Activated T-cell treated with anti-CD3 and anti-CD28 coated beads for 4 hours (primary cell): Measurements from ENCODE around the gene POLR3K.
A peak's percentile ranks its signal among the peaks of the same experiment; 100 is the strongest.

Experiments
- DNase-seq: peaks from one replicate; pipeline ENCODE4 v3.0.0-alpha.2; 2020

POLR3K gene

GRCh38 chr16:53346-54236, at the start of gene POLR3K, which contains the start of gene SNRNP25:
POLR3K (minus strand) TSS chr16:53608; CDS start chr16:53586, 22 bp downstream.
SNRNP25 (plus strand) TSS chr16:53828; CDS start chr16:54017, 189 bp downstream.
- peak; percentile 96 for DNase-seq

GRCh38 chr16:102060-102855, 48.9 kb upstream of the POLR3K start:
- no peak for DNase-seq

- no peak for DNase-seq
Measured at GRCh38 chr16:101586-101985, 48.2 kb upstream of the POLR3K start.

- no peak for DNase-seq
Measured at GRCh38 chr16:100989-101388, 47.6 kb upstream of the POLR3K start.

GRCh38 chr16:97822-98221, 44.4 kb upstream of the POLR3K start:
- no peak for DNase-seq

GRCh38 chr16:96935-97381, 43.5 kb upstream of the POLR3K start:
- DNase-seq = peak; percentile 84

- DNase-seq = no peak
Measured at GRCh38 chr16:94918-95265, 41.5 kb upstream of the POLR3K start.

GRCh38 chr16:92431-93339, 39.3 kb upstream of the POLR3K start:
- DNase-seq = no peak

GRCh38 chr16:91484-91883, 38.1 kb upstream of the POLR3K start:
- no peak for DNase-seq

- no peak for DNase-seq
Measured at GRCh38 chr16:89391-90302, 36.2 kb upstream of the POLR3K start.

GRCh38 chr16:88613-89012, 35.2 kb upstream of the POLR3K start:
- no peak for DNase-seq

- no peak for DNase-seq
Measured at GRCh38 chr16:86483-86952, 33.1 kb upstream of the POLR3K start.

GRCh38 chr16:85865-86264, 32.5 kb upstream of the POLR3K start:
- no peak for DNase-seq

- no peak for DNase-seq
Measured at GRCh38 chr16:85407-85782, 32.0 kb upstream of the POLR3K start.

- DNase-seq = peak; percentile 31
Measured at GRCh38 chr16:84718-85406, 31.5 kb upstream of the POLR3K start.

GRCh38 chr16:83781-84615, 30.6 kb upstream of the POLR3K start:
- no peak for DNase-seq

- DNase-seq = no peak
Measured at GRCh38 chr16:83060-83603, 29.7 kb upstream of the POLR3K start.

GRCh38 chr16:79151-80054, 26.0 kb upstream of the POLR3K start:
- DNase-seq = no peak
